GM12878 (cell line): ENCODE data around the gene DYSF. TPM values are rescaled to one million over a fixed set of nuclear protein-coding genes. Genes with fewer than 3 reads are reported as not detected.

Experiments used
- ATAC-seq: fragments of 200-7000 bp; cut with Tn5 transposase; 3 replicates; pipeline ENCODE4 v1.9.1; 2020; ENCODE audit warnings: mild to moderate bottlenecking, moderate library complexity
- BruUV-seq: library from RNA; stranded (reverse); fragments of 400-500 nt; replicated peaks from 2 replicates; lab custom pipeline; 2021; lab: Mats Ljungman, UMichigan
- CTCF ChIA-PET: fragments of 300-600 bp; sonication (Branson Sonifier 250); formaldehyde crosslinking; extraction: SDS; loops from one replicate; lab custom pipeline; 2021; ENCODE audit warnings: inconsistent platforms; lab: Yijun Ruan, JAX
- POLR2A ChIA-PET: fragments of 350-600 bp; formaldehyde crosslinking; extraction: SDS; loops from one replicate; lab custom pipeline; 2021; ENCODE audit warnings: inconsistent platforms; lab: Charles Lee
- RAD21 ChIA-PET: fragments of 300-600 bp; sonication (Branson Sonifier 250); formaldehyde crosslinking; loops from one replicate; lab custom pipeline; 2023; ENCODE audit warnings: antibody characterized with exemption; ENCODE audit not compliant: unreplicated experiment; lab: Charles Lee
- SMC1A ChIA-PET: fragments of 300-600 bp; sonication (Branson Sonifier 250); formaldehyde crosslinking; loops from one replicate; lab custom pipeline; 2023; ENCODE audit not compliant: unreplicated experiment, uncharacterized antibody; lab: Charles Lee
- DNase-seq: peaks from one replicate; pipeline ENCODE4 v3.0.0-alpha.2; 2011; ENCODE audit warnings: low read depth, low spot score
- FAIRE-seq: peaks from 3 replicates; lab custom pipeline; 2011; peaks lifted over from hg19 to GRCh38; lab: Jason Lieb, UNC
- H2AFZ ChIP-seq: 2 replicates; pipeline ENCODE4 v1.6.0; 2011; ENCODE audit warnings: low read depth, low read length, control low read depth; ENCODE audit not compliant: control insufficient read depth
- H3K27ac ChIP-seq: 2 replicates; pipeline ENCODE4 v1.5.1; 2011; ENCODE audit warnings: control low read depth; ENCODE audit not compliant: control insufficient read depth, insufficient read depth
- H3K27me3 ChIP-seq, 2 experiments: replicated peaks in 1 of 2; 2 replicates each; pipeline versions ENCODE4 v1.6.0 to v1.6.1; 2011; ENCODE audit warnings: low read length in 1 of 2; ENCODE audit not compliant: control insufficient read depth in 2 of 2, insufficient read depth in 2 of 2
- H3K36me3 ChIP-seq, 2 experiments: 2 replicates each; pipeline ENCODE4 v1.5.1; 2011; ENCODE audit warnings: low read length in 1 of 2; ENCODE audit not compliant: control insufficient read depth in 2 of 2, insufficient read depth in 2 of 2
- H3K4me1 ChIP-seq: 2 replicates; pipeline ENCODE4 v1.6.1; 2011; ENCODE audit warnings: mild to moderate bottlenecking, low read length, moderate library complexity, mixed read lengths; ENCODE audit not compliant: control insufficient read depth, insufficient read depth
- H3K4me2 ChIP-seq: 2 replicates; pipeline ENCODE4 v1.6.0; 2011; ENCODE audit warnings: control low read depth; ENCODE audit not compliant: control insufficient read depth, insufficient read depth
- H3K4me3 ChIP-seq: fragments of 200-600 bp; sonication (generic); 2 replicates; pipeline ENCODE4 v1.5.1; 2016
- H3K79me2 ChIP-seq: 2 replicates; pipeline ENCODE4 v1.6.0; 2011; ENCODE audit warnings: low read length; ENCODE audit not compliant: control insufficient read depth, insufficient read depth
- H3K9ac ChIP-seq: 2 replicates; pipeline ENCODE4 v1.8.0; 2011; ENCODE audit warnings: low read length, control low read depth, mixed read lengths; ENCODE audit not compliant: control insufficient read depth, insufficient read depth
- H3K9me3 ChIP-seq: replicated peaks from 3 replicates; pipeline ENCODE4 v1.5.1; 2011; ENCODE audit warnings: mild to moderate bottlenecking, low read length; ENCODE audit not compliant: control insufficient read depth, insufficient read depth
- H4K20me1 ChIP-seq: 2 replicates; pipeline ENCODE4 v1.6.0; 2011; ENCODE audit not compliant: control insufficient read depth, insufficient read depth
- ATF7 ChIP-seq: fragments of 450-650 bp; IDR thresholded peaks from 2 replicates; pipeline ENCODE4 v1.6.1; 2016; ENCODE audit warnings: low read depth, mild to moderate bottlenecking
- FOS ChIP-seq: IDR thresholded peaks from 3 replicates; pipeline ENCODE4 v1.6.1; 2011; ENCODE audit warnings: borderline replicate concordance; ENCODE audit not compliant: insufficient read length; ENCODE audit errors: extremely low read depth
- NFYB ChIP-seq: IDR thresholded peaks from 2 replicates; pipeline ENCODE4 v1.6.1; 2011; ENCODE audit warnings: low read depth, mild to moderate bottlenecking, low read length, improper control_type of control experiment, moderate library complexity; ENCODE audit not compliant: insufficient read depth
- PML ChIP-seq: IDR thresholded peaks from 2 replicates; pipeline ENCODE4 v1.6.1; 2012; ENCODE audit warnings: low read length, inconsistent platforms
- RB1 ChIP-seq: fragments of 450-650 bp; formaldehyde crosslinking; IDR thresholded peaks from 2 replicates; pipeline ENCODE4 v1.6.1; 2017; ENCODE audit warnings: mild to moderate bottlenecking, borderline replicate concordance
- RUNX3 ChIP-seq: IDR thresholded peaks from 2 replicates; pipeline ENCODE4 v1.6.1; 2012; ENCODE audit warnings: low read length, inconsistent platforms
- SP1 ChIP-seq: IDR thresholded peaks from one replicate; pipeline ENCODE4 v1.6.1; 2011; ENCODE audit warnings: low read depth, low read length
- SRF ChIP-seq, 2 experiments: IDR thresholded peaks; 2 replicates each; pipeline ENCODE4 v1.6.1; 2011; ENCODE audit warnings: low read depth in 2 of 2, low read length in 2 of 2, mild to moderate bottlenecking in 1 of 2, moderate library complexity in 1 of 2
- TBL1XR1 ChIP-seq: IDR thresholded peaks from 2 replicates; pipeline ENCODE4 v1.6.1; 2012; ENCODE audit warnings: low read depth, low read length, improper control_type of control experiment
- ZNF207 ChIP-seq: fragments of 450-650 bp; IDR thresholded peaks from 2 replicates; pipeline ENCODE4 v1.6.1; 2014; ENCODE audit warnings: antibody characterized with exemption, mild to moderate bottlenecking, borderline replicate concordance
- ZNF622 ChIP-seq: fragments of 450-650 bp; IDR thresholded peaks from 2 replicates; pipeline ENCODE4 v1.6.1; 2017; ENCODE audit warnings: mild to moderate bottlenecking, inconsistent platforms
- WGBS: methylation state at CpG from one replicate; pipeline ENCODE4 v1.1.6; 2016; ENCODE audit warnings: low lambda C conversion rate; ENCODE audit not compliant: insufficient replicate concordance, insufficient coverage; ENCODE audit errors: missing lambda C conversion rate; 5-methylcytosine and 5-hydroxymethylcytosine counted together
- in situ Hi-C: fragments of 300-500 bp; cut with MboI; formaldehyde crosslinking; loops from 9 replicates; pipeline ENCODE4 v1.14.3; 2018; ENCODE audit warnings: mixed read lengths
- intact Hi-C: fragments of 100-400 bp; cut with micrococcal nuclease; formaldehyde crosslinking; loops from one replicate; pipeline ENCODE4 v1.14.2; 2022; ENCODE audit not compliant: unreplicated experiment
- polyA plus RNA-seq, 11 experiments: library from polyadenylated mRNA; depleted of rRNA in 4 of 11; unstranded in 6 of 11; stranded (reverse) in 5 of 11; fragments of >200 nt; fragmentation: Nextera tagmentation in 4 of 11; fragmentation: Illumina TruSeq in 1 of 11; extraction: Ambion mirVana in 4 of 11; extraction: Trizol in 1 of 11; gene quantifications; 1 replicate in 1 of 11; 2 replicates in 10 of 11; pipeline versions ENCODE4 v1.2.1 to v1.2.3, GENCODE V29; 2011 to 2016; ENCODE audit warnings: inconsistent platforms in 2 of 11, missing spikeins in 2 of 11, low read depth in 1 of 11
- total RNA-seq, 4 experiments: library from RNA; depleted of rRNA in 3 of 4; stranded (reverse); fragments of >200 nt in 3 of 4; fragmentation: Illumina TruSeq in 1 of 4; extraction: Trizol in 1 of 4; gene quantifications; 2 replicates each; pipeline versions ENCODE4 v1.2.1 to v1.2.3, GENCODE V29; 2013 to 2021
- TF ChIP-seq, protein P1 (sequence below): fragments of 450-650 bp; IDR thresholded peaks from 2 replicates; pipeline ENCODE4 v1.6.1; 2017; ENCODE audit warnings: low read depth, mild to moderate bottlenecking, moderate library complexity
- TF ChIP-seq, protein P2 (sequence below): fragments of 450-650 bp; IDR thresholded peaks from 2 replicates; pipeline ENCODE4 v1.6.1; 2017; ENCODE audit warnings: mild to moderate bottlenecking, moderate library complexity
- TF ChIP-seq, protein P3 (sequence below): fragments of 450-650 bp; formaldehyde crosslinking; IDR thresholded peaks from 2 replicates; pipeline ENCODE4 v1.4.0; 2022; ENCODE audit warnings: mild to moderate bottlenecking, moderate library complexity
- TF ChIP-seq, protein P4 (sequence below): fragments of 450-650 bp; IDR thresholded peaks from 2 replicates; pipeline ENCODE4 v1.6.1; 2014; ENCODE audit warnings: mild to moderate bottlenecking

Gene DYSF
- total and polyA plus RNA-seq, 10 of the 15 experiments (the other 5 are each of a cell fraction or from before 2014, with no cell fraction given), result under 0.01 to 0.15 (median 0.03) TPM; not detected in 7

DNA sequence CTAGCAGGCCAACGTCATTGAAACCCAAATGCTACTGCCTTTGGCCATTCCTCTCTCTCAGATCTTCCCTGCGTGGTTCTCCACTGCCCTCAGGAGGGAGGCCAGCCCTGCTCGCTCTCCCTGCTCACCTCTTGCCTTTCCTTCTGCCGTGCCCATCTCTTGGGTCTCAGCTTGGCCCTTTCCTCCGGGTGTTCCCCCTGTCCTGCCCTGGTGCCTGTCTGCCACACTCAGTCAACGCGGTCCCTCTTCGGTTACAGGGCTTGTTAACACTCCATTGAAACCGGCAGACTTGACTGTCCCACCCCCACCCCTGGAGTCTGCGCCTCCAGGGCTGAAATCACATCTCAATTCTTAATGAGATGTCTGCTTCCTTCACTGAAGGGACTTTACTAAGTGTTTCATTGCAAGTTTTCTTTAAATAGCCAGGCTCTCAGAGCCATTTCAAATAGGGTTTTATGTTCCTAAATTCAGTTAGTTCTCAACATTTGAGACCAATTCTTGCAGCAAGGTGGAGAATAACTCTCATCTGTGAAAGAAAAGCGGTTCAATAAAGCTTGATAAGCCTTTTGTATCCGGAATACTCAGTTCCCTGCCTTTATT is 237.6 kb downstream of the DYSF start:
- H3K4me3 ChIP-seq, result no peak overlapping the region
- peaks cover 0 to 1% of the 10 kb centered on the region in 2 experiments; a peak in 2 of 4 replicates for H3K27me3 ChIP-seq
- ChIA-PET SMC1A (no interaction called here), CTCF (no interaction called here), RAD21 (no interaction called here), POLR2A (no interaction called here)
- ATAC-seq, result no peak
- H3K36me3 ChIP-seq, result no peaks in the 10 kb centered on the region
- DNase-seq, result no peak
- no peaks in the 10 kb centered on the region for H3K9me3 ChIP-seq
- intact Hi-C loops, result no loop called here
- in situ Hi-C loops, result no loop called here
- H3K27ac ChIP-seq, result no peak overlapping the region
- H3K4me2 ChIP-seq, result no peak overlapping the region
- no peaks in the 10 kb centered on the region for H3K4me1 ChIP-seq
- H3K79me2 ChIP-seq, result no peaks in the 10 kb centered on the region
- no peak for FAIRE-seq
- no peak overlapping the region for H3K9ac ChIP-seq
- no peak overlapping the region for H2AFZ ChIP-seq
- H4K20me1 ChIP-seq, result no peaks in the 10 kb centered on the region
- 28% methylated on average over 12 of the region's 12 CpGs for WGBS
- no TSS peak for BruUV-seq
- TF ChIP-seq SRF (IDR thresholded peaks at IDR 0.05; ENCODE audit: low read depth in 2 of 2, low read length in 2 of 2), result no peak
- no peak for TF ChIP-seq ATF7
- no peak for TF ChIP-seq RUNX3
- TF ChIP-seq NFYB, result no peak
- TF ChIP-seq, protein P1, sequence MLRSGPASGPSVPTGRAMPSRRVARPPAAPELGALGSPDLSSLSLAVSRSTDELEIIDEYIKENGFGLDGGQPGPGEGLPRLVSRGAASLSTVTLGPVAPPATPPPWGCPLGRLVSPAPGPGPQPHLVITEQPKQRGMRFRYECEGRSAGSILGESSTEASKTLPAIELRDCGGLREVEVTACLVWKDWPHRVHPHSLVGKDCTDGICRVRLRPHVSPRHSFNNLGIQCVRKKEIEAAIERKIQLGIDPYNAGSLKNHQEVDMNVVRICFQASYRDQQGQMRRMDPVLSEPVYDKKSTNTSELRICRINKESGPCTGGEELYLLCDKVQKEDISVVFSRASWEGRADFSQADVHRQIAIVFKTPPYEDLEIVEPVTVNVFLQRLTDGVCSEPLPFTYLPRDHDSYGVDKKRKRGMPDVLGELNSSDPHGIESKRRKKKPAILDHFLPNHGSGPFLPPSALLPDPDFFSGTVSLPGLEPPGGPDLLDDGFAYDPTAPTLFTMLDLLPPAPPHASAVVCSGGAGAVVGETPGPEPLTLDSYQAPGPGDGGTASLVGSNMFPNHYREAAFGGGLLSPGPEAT, result no peak
- no peak for TF ChIP-seq ZNF622
- TF ChIP-seq ZNF207, result no peak
- TF ChIP-seq, protein P2, sequence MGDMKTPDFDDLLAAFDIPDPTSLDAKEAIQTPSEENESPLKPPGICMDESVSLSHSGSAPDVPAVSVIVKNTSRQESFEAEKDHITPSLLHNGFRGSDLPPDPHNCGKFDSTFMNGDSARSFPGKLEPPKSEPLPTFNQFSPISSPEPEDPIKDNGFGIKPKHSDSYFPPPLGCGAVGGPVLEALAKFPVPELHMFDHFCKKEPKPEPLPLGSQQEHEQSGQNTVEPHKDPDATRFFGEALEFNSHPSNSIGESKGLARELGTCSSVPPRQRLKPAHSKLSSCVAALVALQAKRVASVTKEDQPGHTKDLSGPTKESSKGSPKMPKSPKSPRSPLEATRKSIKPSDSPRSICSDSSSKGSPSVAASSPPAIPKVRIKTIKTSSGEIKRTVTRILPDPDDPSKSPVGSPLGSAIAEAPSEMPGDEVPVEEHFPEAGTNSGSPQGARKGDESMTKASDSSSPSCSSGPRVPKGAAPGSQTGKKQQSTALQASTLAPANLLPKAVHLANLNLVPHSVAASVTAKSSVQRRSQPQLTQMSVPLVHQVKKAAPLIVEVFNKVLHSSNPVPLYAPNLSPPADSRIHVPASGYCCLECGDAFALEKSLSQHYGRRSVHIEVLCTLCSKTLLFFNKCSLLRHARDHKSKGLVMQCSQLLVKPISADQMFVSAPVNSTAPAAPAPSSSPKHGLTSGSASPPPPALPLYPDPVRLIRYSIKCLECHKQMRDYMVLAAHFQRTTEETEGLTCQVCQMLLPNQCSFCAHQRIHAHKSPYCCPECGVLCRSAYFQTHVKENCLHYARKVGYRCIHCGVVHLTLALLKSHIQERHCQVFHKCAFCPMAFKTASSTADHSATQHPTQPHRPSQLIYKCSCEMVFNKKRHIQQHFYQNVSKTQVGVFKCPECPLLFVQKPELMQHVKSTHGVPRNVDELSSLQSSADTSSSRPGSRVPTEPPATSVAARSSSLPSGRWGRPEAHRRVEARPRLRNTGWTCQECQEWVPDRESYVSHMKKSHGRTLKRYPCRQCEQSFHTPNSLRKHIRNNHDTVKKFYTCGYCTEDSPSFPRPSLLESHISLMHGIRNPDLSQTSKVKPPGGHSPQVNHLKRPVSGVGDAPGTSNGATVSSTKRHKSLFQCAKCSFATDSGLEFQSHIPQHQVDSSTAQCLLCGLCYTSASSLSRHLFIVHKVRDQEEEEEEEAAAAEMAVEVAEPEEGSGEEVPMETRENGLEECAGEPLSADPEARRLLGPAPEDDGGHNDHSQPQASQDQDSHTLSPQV, result no peak
- TF ChIP-seq, protein P3, sequence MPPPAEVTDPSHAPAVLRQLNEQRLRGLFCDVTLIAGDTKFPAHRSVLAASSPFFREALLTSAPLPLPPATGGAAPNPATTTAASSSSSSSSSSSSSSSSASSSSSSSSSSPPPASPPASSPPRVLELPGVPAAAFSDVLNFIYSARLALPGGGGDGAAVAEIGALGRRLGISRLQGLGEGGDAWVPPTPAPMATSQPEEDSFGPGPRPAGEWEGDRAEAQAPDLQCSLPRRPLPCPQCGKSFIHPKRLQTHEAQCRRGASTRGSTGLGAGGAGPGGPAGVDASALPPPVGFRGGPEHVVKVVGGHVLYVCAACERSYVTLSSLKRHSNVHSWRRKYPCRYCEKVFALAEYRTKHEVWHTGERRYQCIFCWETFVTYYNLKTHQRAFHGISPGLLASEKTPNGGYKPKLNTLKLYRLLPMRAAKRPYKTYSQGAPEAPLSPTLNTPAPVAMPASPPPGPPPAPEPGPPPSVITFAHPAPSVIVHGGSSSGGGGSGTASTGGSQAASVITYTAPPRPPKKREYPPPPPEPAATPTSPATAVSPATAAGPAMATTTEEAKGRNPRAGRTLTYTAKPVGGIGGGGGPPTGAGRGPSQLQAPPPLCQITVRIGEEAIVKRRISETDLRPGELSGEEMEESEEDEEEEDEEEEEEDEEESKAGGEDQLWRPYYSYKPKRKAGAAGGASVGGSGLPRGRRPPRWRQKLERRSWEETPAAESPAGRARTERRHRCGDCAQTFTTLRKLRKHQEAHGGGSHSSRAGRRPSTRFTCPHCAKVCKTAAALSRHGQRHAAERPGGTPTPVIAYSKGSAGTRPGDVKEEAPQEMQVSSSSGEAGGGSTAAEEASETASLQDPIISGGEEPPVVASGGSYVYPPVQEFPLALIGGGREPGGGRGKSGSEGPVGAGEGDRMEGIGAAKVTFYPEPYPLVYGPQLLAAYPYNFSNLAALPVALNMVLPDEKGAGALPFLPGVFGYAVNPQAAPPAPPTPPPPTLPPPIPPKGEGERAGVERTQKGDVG (CRISPR knock-in tag), result no peak
- TF ChIP-seq, protein P4, sequence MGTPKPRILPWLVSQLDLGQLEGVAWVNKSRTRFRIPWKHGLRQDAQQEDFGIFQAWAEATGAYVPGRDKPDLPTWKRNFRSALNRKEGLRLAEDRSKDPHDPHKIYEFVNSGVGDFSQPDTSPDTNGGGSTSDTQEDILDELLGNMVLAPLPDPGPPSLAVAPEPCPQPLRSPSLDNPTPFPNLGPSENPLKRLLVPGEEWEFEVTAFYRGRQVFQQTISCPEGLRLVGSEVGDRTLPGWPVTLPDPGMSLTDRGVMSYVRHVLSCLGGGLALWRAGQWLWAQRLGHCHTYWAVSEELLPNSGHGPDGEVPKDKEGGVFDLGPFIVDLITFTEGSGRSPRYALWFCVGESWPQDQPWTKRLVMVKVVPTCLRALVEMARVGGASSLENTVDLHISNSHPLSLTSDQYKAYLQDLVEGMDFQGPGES, result no peak
- TF ChIP-seq PML, result no peak
- no peak for TF ChIP-seq SP1
- TF ChIP-seq FOS, result no peak
- no peak for TF ChIP-seq TBL1XR1
- TF ChIP-seq RB1, result no peak
